ENCODE measurements around the gene TRAPPC3.
A peak's percentile ranks its signal among the peaks of the same experiment; 100 is the strongest.

TRAPPC3 gene

DNA sequence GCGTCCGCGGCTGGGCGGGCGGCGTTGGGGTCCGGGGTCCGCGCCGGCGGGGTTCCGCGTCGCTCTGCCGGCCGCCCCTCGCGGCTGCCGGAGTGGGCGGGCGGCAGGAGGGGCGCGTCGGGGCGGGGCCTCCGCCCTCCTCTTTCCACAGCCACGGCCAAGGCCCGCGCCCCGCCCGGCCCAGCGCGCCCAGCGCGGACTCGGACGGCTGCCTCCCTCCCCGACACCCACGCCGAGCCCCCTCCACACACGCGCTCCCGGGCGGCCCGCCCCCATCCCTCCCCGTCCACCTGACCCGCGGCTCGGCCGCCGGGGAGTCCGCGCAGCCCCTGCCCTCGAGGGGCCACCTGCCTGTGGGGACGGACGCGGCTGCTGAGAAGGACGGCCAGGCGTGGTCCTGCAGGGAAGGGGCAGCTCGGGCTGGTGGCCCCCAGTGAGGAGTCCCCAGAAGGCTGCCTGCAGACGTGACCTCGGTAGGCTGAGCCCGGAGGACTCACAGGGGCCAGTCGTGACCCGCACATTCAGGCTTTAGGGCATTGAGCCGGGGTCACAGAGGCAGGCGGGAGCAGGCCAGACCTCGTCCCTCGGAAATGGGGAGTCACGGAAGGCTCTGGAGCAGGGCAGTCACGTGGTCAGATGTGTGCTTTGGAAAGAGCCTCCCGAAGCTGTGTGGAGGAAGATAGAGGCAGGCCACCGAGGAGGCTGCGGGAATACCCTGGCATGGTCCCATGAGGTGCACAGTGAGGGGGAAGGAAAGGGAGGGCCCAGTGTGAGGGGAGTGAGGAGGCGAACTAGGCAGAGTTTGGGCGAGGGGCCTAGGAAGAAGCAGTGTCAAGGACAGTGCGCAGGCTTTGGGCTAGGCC is 23.9 kb downstream of the TRAPPC3 start, which contains the start of gene COL8A2:
TSS of gene COL8A2 (minus strand) at position 94 of the 863 bp plus-strand sequence. CDS start 24,980 bp downstream, outside the sequence.
- DNase-seq (ENCODE audit: low read depth in 1 of 2, low spot score in 1 of 2) = no peak
- TF ChIP-seq POLR2AphosphoS5 (IDR thresholded peaks at IDR 0.05; ENCODE audit: low read depth) (no peak), GABPA (IDR thresholded peaks at IDR 0.05; ENCODE audit: low read depth) (no peak), SPI1 (IDR thresholded peaks at IDR 0.05; ENCODE audit: borderline replicate concordance, low read depth) (no peak)
- TF ChIP-seq, protein P1, sequence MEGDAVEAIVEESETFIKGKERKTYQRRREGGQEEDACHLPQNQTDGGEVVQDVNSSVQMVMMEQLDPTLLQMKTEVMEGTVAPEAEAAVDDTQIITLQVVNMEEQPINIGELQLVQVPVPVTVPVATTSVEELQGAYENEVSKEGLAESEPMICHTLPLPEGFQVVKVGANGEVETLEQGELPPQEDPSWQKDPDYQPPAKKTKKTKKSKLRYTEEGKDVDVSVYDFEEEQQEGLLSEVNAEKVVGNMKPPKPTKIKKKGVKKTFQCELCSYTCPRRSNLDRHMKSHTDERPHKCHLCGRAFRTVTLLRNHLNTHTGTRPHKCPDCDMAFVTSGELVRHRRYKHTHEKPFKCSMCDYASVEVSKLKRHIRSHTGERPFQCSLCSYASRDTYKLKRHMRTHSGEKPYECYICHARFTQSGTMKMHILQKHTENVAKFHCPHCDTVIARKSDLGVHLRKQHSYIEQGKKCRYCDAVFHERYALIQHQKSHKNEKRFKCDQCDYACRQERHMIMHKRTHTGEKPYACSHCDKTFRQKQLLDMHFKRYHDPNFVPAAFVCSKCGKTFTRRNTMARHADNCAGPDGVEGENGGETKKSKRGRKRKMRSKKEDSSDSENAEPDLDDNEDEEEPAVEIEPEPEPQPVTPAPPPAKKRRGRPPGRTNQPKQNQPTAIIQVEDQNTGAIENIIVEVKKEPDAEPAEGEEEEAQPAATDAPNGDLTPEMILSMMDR (IDR thresholded peaks at IDR 0.05; ENCODE audit: insufficient read depth, low read length) = no peak
- TF ChIP-seq, protein P2, sequence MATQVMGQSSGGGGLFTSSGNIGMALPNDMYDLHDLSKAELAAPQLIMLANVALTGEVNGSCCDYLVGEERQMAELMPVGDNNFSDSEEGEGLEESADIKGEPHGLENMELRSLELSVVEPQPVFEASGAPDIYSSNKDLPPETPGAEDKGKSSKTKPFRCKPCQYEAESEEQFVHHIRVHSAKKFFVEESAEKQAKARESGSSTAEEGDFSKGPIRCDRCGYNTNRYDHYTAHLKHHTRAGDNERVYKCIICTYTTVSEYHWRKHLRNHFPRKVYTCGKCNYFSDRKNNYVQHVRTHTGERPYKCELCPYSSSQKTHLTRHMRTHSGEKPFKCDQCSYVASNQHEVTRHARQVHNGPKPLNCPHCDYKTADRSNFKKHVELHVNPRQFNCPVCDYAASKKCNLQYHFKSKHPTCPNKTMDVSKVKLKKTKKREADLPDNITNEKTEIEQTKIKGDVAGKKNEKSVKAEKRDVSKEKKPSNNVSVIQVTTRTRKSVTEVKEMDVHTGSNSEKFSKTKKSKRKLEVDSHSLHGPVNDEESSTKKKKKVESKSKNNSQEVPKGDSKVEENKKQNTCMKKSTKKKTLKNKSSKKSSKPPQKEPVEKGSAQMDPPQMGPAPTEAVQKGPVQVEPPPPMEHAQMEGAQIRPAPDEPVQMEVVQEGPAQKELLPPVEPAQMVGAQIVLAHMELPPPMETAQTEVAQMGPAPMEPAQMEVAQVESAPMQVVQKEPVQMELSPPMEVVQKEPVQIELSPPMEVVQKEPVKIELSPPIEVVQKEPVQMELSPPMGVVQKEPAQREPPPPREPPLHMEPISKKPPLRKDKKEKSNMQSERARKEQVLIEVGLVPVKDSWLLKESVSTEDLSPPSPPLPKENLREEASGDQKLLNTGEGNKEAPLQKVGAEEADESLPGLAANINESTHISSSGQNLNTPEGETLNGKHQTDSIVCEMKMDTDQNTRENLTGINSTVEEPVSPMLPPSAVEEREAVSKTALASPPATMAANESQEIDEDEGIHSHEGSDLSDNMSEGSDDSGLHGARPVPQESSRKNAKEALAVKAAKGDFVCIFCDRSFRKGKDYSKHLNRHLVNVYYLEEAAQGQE (IDR thresholded peaks at IDR 0.05; ENCODE audit: insufficient replicate concordance, low read depth) = no peak
- Histone ChIP-seq H3K27me3 (ENCODE audit: insufficient read depth, poor library complexity, severe bottlenecking) (peaks cover 19% of the 10 kb centered on the region), H3K4me3 (replicated peaks; ENCODE audit: insufficient read depth, low read length) (no peak within 1 kb of the TSS), H3K27ac (replicated peaks) (no peak within 1 kb of the TSS)

DNA sequence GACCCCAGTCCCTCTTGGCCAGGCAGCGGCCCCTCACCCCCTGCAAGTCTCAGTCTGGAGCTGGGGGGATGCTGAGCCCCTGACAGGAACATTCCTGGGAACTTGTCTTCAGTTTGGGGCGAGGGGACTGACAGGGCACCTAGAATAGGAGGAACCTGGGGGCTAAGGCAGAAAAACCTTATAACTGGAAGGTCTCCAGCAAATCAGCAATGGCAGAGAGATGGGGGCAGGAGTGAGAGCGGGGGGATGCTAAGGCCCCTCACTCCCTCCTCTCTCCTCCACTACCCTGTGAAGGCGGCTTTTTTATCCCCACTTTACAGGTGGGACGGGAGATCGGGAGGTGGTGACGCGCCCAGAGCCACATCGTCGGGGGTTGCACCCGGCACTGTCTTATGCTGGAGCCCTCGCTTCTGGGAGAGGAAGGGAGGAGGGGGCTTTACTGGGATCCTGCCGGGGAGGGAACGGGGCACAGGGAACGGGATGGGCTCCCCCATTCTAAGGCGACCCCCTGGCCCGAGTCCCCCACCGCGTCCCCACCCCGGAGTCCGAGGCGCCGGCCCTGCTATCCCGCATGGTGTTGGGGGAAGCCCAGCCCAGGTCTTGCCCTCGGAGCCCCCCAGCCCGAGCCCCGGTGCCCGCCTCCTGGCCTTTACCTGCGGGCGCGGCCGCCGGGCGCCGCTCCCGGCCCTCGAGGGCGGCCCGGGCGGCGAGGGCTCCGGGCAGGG is 24.7 kb downstream of the TRAPPC3 start:
- Histone ChIP-seq H3K4me3 (replicated peaks; ENCODE audit: insufficient read depth, low read length) (no peak overlapping the region), H3K27me3 (ENCODE audit: insufficient read depth, poor library complexity, severe bottlenecking) (peaks cover 19% of the 10 kb centered on the region), H3K27ac (replicated peaks) (no peak overlapping the region)
- no peak for DNase-seq (ENCODE audit: low read depth in 1 of 2, low spot score in 1 of 2)
- TF ChIP-seq, protein P2 (IDR thresholded peaks at IDR 0.05; ENCODE audit: insufficient replicate concordance, low read depth) = no peak
- TF ChIP-seq, protein P1 (IDR thresholded peaks at IDR 0.05; ENCODE audit: insufficient read depth, low read length) = no peak
- TF ChIP-seq GABPA (IDR thresholded peaks at IDR 0.05; ENCODE audit: low read depth) (no peak), SPI1 (IDR thresholded peaks at IDR 0.05; ENCODE audit: borderline replicate concordance, low read depth) (no peak), POLR2AphosphoS5 (IDR thresholded peaks at IDR 0.05; ENCODE audit: low read depth) (no peak)

DNA sequence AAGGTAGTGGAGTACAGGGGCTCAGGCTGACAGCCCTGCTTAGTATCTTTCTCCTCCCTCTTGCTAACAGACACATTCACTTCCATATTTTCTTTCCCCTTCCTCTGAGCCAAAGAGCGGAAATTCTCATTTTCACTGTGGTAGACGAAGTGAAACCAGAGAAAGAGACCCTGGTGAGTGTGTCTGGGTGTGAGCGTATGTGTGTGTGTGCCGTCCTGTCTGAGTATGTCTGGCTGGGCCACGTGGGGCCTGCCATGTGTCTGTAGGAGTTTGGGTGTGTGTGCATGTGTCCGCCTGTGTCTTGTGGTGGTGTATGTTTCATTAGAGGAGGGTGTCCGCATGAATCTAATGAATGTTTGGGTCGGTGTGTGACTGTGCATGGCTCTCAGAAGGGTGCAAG is 25.9 kb downstream of the TRAPPC3 start:
- DNase-seq (ENCODE audit: low read depth in 1 of 2, low spot score in 1 of 2) = peak in 1 of 2 experiments; percentile 51
- no peak overlapping the region for H3K27ac ChIP-seq (replicated peaks)
- TF ChIP-seq, protein P1 (IDR thresholded peaks at IDR 0.05; ENCODE audit: insufficient read depth, low read length) = no peak
- H3K4me3 ChIP-seq (replicated peaks; ENCODE audit: insufficient read depth, low read length) = no peak overlapping the region
- H3K27me3 ChIP-seq (ENCODE audit: insufficient read depth, poor library complexity, severe bottlenecking) = peaks cover 19% of the 10 kb centered on the region

Measured in HL-60 (cell line).